VCaP (cell line): Measurements from ENCODE around the gene EFHC2.

ENCODE experiments used
- H3K27ac ChIP-seq: fragments of 450-650 bp; 2 replicates; pipeline ENCODE4 v1.5.1; 2017
- CTCF ChIP-seq: fragments of 450-650 bp; conservative IDR thresholded peaks from 2 replicates; pipeline ENCODE4 v1.5.1; 2017; ENCODE audit warnings: mild to moderate bottlenecking, moderate library complexity

The EFHC2 gene

DNA sequence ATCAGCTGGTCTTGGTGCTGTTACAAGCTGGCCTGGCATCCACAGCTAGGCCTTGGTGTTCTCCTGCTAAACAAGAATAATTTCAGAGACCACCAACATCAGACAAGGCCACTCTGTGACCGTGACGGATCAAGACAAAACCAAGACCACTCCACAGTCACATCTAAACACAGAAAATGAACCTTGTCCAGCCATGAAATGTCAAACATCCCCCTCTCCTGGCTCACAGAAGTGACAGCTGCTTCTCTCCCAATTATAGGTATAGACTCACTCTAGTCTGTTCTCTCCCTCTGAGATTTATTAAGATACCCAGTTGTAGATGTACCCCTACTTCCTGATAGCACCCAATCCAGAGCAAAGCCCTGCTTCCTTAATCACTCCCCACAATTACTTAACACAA is 40.4 kb downstream of the EFHC2 start:
- H3K27ac ChIP-seq, result no peak overlapping the region
- TF ChIP-seq CTCF, result peak; percentile 11; the same call in 1 of the 2 replicates

- no peak for TF ChIP-seq CTCF
Observed at GRCh38 chrX:44299177-44299576, 44.3 kb downstream of the EFHC2 start.

DNA sequence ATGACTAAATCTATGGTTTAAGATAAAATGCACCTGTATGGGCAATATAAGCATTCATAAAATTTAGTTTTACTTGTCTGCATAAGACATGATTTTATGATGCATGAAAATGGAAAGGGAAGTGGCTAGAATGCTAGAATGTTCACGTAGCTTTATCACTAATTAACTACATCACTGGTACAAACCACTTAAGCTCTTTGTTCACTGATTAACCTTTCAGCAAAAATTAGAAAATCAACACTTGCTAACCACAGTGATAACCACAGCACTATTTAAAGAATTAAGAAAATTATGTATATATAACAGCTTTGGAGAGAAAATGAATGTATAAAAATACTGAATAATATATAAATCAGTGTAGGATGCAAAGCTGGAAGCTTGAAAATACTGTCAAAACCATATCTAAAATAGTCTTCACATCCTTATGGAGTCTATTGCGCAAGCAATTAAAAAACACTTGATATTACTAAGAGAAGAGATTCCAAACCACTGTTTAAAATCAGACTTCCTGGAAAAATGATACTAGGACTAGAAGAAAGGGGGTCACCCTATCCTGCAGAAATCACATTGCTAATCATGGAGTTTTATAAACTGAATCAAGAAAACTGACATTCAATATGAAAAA is 51.9 kb downstream of the EFHC2 start:
- no peak overlapping the region for H3K27ac ChIP-seq
- no peak for TF ChIP-seq CTCF

More at GRCh38 chrX:44299177-44299576, 44.3 kb downstream of the EFHC2 start:
- H3K27ac ChIP-seq, result no peak overlapping the region

GRCh38 chrX:44290718-44291117 is 52.8 kb downstream of the EFHC2 start:
- no peak for TF ChIP-seq CTCF
- no peak overlapping the region for H3K27ac ChIP-seq

DNA sequence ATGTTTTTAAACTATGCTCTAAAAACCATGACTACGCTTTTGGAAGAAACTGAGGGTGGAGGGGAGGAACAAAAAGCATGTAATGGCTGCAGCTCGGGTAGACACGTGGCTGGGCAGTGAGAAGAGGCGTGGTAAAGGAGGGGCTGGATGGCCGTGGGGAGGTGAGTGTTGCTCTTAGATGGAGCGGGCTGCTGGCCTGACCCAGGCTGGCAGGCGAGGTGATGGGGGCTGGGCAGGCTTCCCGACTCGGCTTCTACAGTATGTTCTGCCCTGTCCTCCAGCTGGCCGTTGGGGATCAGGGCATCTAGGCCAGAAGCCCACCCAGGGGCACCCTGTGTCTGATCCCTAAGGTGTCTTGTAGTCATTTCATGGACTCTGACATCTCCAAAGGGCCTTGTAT is 60.7 kb downstream of the EFHC2 start:
- no peak for TF ChIP-seq CTCF
- no peak overlapping the region for H3K27ac ChIP-seq

GRCh38 chrX:44280116-44280515 is 63.4 kb downstream of the EFHC2 start:
- no peak for TF ChIP-seq CTCF
- no peak overlapping the region for H3K27ac ChIP-seq

GRCh38 chrX:44274096-44274495 is 69.4 kb downstream of the EFHC2 start:
- no peak for TF ChIP-seq CTCF
- H3K27ac ChIP-seq, result no peak overlapping the region
